Measurements from ENCODE around the gene THTPA.

GRCh38 chr14:23529016-23529415 lies 27.1 kb upstream of the THTPA start:
- no peak for TF ChIP-seq CTCF (IDR thresholded peaks at IDR 0.05)
- TF ChIP-seq POLR2A (IDR thresholded peaks at IDR 0.05) = no peak
